ENCODE measurements around the gene AMFR. TPM values are rescaled to one million over a fixed set of nuclear protein-coding genes. Genes with fewer than 3 reads are reported as not detected.
A peak's percentile ranks its signal among the peaks of the same experiment; 100 is the strongest.

The AMFR gene
- total RNA-seq, 1 experiment from 2014 or later = 66.3 TPM

- TF ChIP-seq, protein P1, sequence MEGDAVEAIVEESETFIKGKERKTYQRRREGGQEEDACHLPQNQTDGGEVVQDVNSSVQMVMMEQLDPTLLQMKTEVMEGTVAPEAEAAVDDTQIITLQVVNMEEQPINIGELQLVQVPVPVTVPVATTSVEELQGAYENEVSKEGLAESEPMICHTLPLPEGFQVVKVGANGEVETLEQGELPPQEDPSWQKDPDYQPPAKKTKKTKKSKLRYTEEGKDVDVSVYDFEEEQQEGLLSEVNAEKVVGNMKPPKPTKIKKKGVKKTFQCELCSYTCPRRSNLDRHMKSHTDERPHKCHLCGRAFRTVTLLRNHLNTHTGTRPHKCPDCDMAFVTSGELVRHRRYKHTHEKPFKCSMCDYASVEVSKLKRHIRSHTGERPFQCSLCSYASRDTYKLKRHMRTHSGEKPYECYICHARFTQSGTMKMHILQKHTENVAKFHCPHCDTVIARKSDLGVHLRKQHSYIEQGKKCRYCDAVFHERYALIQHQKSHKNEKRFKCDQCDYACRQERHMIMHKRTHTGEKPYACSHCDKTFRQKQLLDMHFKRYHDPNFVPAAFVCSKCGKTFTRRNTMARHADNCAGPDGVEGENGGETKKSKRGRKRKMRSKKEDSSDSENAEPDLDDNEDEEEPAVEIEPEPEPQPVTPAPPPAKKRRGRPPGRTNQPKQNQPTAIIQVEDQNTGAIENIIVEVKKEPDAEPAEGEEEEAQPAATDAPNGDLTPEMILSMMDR (IDR thresholded peaks at IDR 0.05 in 2 of 3, conservative IDR thresholded peaks at IDR 0.05 in 1 of 3; ENCODE audit: borderline replicate concordance in 1 of 3, insufficient read depth in 1 of 3, low read depth in 2 of 3, low read length in 2 of 3) = no peak
These were observed 41.1 kb downstream of the AMFR start (continued) for GRCh38 chr16:56384074-56384721.

DNA sequence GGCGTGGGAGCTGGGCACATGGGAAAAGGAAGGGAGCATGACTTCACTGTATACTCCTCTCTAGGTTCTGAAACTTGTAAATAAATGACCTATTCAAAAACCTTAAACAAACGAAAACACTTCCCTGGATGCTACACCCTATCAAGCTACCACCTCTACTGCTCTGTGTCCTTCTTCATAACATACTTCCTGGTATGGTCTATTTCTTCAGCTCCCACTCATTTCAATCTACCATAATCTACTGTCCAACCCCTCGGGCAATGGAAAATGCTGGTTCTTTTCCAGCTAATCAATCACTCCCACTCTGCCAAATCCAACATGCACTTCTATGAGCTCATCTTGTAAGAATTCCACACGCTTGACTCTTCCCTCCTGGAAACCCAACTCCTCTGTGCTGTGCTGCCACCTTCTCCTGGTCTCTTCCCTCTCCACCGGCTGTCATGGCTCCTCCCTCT lies 42.4 kb downstream of the AMFR start:
- ChIA-PET POLR2A (no interaction called here), CTCF (no interaction called here), RAD21 (ENCODE audit: low non-redundant PET in 1 of 2, low total read pairs in 2 of 2, uncharacterized antibody in 2 of 2, unreplicated experiment in 2 of 2) (no interaction called here)
- BruUV-seq (replicated peaks) = no TSS peak
- TF ChIP-seq EZH2 (IDR thresholded peaks at IDR 0.05) (no peak), CEBPB (IDR thresholded peaks at IDR 0.05; ENCODE audit: low read depth) (no peak), SRF (IDR thresholded peaks at IDR 0.05; ENCODE audit: low read depth) (no peak), ELF1 (IDR thresholded peaks at IDR 0.05; ENCODE audit: borderline replicate concordance, low read depth) (no peak), POLR2A (IDR thresholded peaks at IDR 0.05; ENCODE audit: borderline replicate concordance, extremely low read depth, insufficient read depth, insufficient read length) (no peak), TCF7L2 (IDR thresholded peaks at IDR 0.05; ENCODE audit: borderline replicate concordance, extremely low read depth, insufficient read depth, insufficient read length) (no peak), RAD21 (IDR thresholded peaks at IDR 0.05; ENCODE audit: low read depth) (no peak)
- TF ChIP-seq, protein P2, sequence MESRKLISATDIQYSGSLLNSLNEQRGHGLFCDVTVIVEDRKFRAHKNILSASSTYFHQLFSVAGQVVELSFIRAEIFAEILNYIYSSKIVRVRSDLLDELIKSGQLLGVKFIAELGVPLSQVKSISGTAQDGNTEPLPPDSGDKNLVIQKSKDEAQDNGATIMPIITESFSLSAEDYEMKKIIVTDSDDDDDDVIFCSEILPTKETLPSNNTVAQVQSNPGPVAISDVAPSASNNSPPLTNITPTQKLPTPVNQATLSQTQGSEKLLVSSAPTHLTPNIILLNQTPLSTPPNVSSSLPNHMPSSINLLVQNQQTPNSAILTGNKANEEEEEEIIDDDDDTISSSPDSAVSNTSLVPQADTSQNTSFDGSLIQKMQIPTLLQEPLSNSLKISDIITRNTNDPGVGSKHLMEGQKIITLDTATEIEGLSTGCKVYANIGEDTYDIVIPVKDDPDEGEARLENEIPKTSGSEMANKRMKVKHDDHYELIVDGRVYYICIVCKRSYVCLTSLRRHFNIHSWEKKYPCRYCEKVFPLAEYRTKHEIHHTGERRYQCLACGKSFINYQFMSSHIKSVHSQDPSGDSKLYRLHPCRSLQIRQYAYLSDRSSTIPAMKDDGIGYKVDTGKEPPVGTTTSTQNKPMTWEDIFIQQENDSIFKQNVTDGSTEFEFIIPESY (IDR thresholded peaks at IDR 0.05; ENCODE audit: extremely low read depth, insufficient replicate concordance, low read length) = no peak
- TF ChIP-seq, protein P3, sequence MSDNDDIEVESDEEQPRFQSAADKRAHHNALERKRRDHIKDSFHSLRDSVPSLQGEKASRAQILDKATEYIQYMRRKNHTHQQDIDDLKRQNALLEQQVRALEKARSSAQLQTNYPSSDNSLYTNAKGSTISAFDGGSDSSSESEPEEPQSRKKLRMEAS (IDR thresholded peaks at IDR 0.05) = no peak
- Histone ChIP-seq H3K27me3 (ENCODE audit: insufficient read depth, low read length) (no peaks in the 10 kb centered on the region), H3K36me3 (ENCODE audit: control insufficient read depth in 1 of 2, insufficient read depth in 2 of 2, low read length in 2 of 2) (peaks cover 11 to 45% of the 10 kb centered on the region in 2 experiments), H2AFZ (ENCODE audit: low read depth, low read length, poor library complexity, severe bottlenecking) (no peak overlapping the region), H3K4me1 (ENCODE audit: control insufficient read depth in 1 of 2, insufficient read depth in 2 of 2, low read length in 2 of 2) (peaks cover 2 to 8% of the 10 kb centered on the region in 2 experiments; a peak in 1 of 4 replicates), H3K27ac (ENCODE audit: low read depth, low read length) (no peak overlapping the region), H3K79me2 (ENCODE audit: insufficient read depth, low read length) (no peaks in the 10 kb centered on the region), H4K20me1 (ENCODE audit: insufficient read depth) (no peaks in the 10 kb centered on the region), H3K4me3 (replicated peaks in 1 of 2; ENCODE audit: low read depth in 1 of 2, low read length in 2 of 2) (no peak overlapping the region), H3K9me3 (ENCODE audit: control insufficient read depth in 1 of 2, insufficient read depth in 1 of 2, low read depth in 1 of 2, low read length in 2 of 2) (peaks cover 4 to 8% of the 10 kb centered on the region in 2 experiments; a peak in 1 of 4 replicates), H3K9me2 (ENCODE audit: insufficient read depth) (no peaks in the 10 kb centered on the region), H3K9ac (ENCODE audit: low read length) (no peak overlapping the region), H3K4me2 (ENCODE audit: low read length) (no peak overlapping the region)
- DNase-seq (ENCODE audit: low read depth, low spot score) (no peak), ATAC-seq (peak; percentile 38; the same call in 1 of the 2 replicates)
- intact Hi-C loops (cut with micrococcal nuclease) = no loop called here

Measured in HCT116 (cell line).